Heart left ventricle (tissue), 13 donors: ENCODE measurements around the gene DNAH7.

ENCODE experiments used
- CTCF ChIP-seq, 12 donors: fragments of 200-600 bp; sonication (generic) in 4 of 12; IDR thresholded peaks; one replicate each; pipeline versions ENCODE4 v1.5.0 to v1.8.0; 2018 to 2022; ENCODE audit warnings: antibody characterized with exemption in 12 of 12, mild to moderate bottlenecking in 5 of 12
- POLR2A ChIP-seq, 2 donors: fragments of 450-650 bp; IDR thresholded peaks; one replicate each; pipeline ENCODE4 v1.6.1; 2017; ENCODE audit warnings: antibody characterized with exemption in 2 of 2, mild to moderate bottlenecking in 2 of 2, moderate library complexity in 2 of 2
- donor health status: ischemic (EF 13 %, LVEDD 7.1; RV severe dilation, severe dysfunction).
- donor health status: DM: no; HTN: yes; CAD: no.
- donor health status: DM: no; HTN: no; CAD: no.
- donor health status: ischemic (EF 25% LVEDD 6.9; RV normal size, moderate dysfunction).
- donor health status: ischemic (EF 25% LVEDD 5.7; RV mildly dilated, moderate dysfunction).
- donor health status: ischemic (EF 35%, LVEDD 5.7; RV mildly dilated, moderate dysfunction).
- donor health status: nonischemic (EF 11% LVEDD 7.7; RV severe dilation, severe dysfunction).
- donor health status: DM: yes; HTN: yes; CAD: no.
- donor health status: PGD.
- donor health status: ischemic (EF 29% LVEDD 5.4; RV normal size, mild dysfunction).
- donor health status: nonischemic (EF 23%, LVEDD 6.1; RV moderate dilation, normal function).

GRCh38 chr2:195696012-195696411 is 372.6 kb downstream of the DNAH7 start:
- TF ChIP-seq POLR2A (IDR thresholded peaks at IDR 0.05) = no peak
- no peak for TF ChIP-seq CTCF (IDR thresholded peaks at IDR 0.05)
